ENCODE results near the gene SLC35F6.

DNA sequence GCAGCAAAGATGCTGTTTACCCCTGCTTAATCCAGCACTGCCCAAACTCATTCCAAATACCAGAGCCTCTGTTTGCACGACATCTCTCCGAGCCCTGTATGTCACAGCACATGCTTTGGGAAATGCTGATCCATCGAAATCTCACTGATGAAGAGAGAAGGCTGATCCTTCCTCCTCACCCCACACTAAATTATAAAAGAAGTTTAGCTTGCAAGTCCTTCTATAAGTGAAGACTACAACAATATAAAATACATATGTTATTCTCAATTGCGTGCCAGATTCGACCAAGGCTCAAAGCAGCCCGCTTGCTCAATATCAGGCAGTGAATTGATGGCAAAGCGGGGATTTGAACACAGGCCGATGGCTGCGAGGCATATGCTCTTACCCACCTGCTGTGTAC lies 30.7 kb upstream of the SLC35F6 start:
- TF ChIP-seq, protein P1, sequence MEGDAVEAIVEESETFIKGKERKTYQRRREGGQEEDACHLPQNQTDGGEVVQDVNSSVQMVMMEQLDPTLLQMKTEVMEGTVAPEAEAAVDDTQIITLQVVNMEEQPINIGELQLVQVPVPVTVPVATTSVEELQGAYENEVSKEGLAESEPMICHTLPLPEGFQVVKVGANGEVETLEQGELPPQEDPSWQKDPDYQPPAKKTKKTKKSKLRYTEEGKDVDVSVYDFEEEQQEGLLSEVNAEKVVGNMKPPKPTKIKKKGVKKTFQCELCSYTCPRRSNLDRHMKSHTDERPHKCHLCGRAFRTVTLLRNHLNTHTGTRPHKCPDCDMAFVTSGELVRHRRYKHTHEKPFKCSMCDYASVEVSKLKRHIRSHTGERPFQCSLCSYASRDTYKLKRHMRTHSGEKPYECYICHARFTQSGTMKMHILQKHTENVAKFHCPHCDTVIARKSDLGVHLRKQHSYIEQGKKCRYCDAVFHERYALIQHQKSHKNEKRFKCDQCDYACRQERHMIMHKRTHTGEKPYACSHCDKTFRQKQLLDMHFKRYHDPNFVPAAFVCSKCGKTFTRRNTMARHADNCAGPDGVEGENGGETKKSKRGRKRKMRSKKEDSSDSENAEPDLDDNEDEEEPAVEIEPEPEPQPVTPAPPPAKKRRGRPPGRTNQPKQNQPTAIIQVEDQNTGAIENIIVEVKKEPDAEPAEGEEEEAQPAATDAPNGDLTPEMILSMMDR (IDR thresholded peaks at IDR 0.05) = no peak
- TF ChIP-seq POLR2AphosphoS5 (IDR thresholded peaks at IDR 0.05) = no peak
- no peak for TF ChIP-seq POLR2A (IDR thresholded peaks at IDR 0.05)
